ENCODE data around the gene PPP6R1.

- TF ChIP-seq SPI1 (IDR thresholded peaks at IDR 0.05; ENCODE audit: borderline replicate concordance, low read depth), result no peak
- TF ChIP-seq, protein P1, sequence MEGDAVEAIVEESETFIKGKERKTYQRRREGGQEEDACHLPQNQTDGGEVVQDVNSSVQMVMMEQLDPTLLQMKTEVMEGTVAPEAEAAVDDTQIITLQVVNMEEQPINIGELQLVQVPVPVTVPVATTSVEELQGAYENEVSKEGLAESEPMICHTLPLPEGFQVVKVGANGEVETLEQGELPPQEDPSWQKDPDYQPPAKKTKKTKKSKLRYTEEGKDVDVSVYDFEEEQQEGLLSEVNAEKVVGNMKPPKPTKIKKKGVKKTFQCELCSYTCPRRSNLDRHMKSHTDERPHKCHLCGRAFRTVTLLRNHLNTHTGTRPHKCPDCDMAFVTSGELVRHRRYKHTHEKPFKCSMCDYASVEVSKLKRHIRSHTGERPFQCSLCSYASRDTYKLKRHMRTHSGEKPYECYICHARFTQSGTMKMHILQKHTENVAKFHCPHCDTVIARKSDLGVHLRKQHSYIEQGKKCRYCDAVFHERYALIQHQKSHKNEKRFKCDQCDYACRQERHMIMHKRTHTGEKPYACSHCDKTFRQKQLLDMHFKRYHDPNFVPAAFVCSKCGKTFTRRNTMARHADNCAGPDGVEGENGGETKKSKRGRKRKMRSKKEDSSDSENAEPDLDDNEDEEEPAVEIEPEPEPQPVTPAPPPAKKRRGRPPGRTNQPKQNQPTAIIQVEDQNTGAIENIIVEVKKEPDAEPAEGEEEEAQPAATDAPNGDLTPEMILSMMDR (IDR thresholded peaks at IDR 0.05; ENCODE audit: insufficient read depth, low read length), result no peak
These were observed 10.5 kb upstream of the PPP6R1 start for GRCh38 chr19:55269299-55269698.
